Activated T-cell treated with anti-CD3 and anti-CD28 coated beads, Interleukin-2, amount 50 U/mL, for 4 hours (primary cell): Measurements from ENCODE around the gene IVD. TPM values are rescaled to one million over a fixed set of nuclear protein-coding genes. Genes with fewer than 3 reads are reported as not detected.

Source experiments
- ATAC-seq, 2 donors: fragments of 200-7000 bp; cut with Tn5 transposase; one replicate each; pipeline ENCODE4 v1.10.0; 2021
- DNase-seq: peaks from one replicate; pipeline ENCODE4 v3.0.0-alpha.2; 2020
- H3K27me3 Mint-ChIP-seq: one replicate; pipeline ENCODE4 v1.8.0; 2021; ENCODE audit warnings: low read depth, mixed read lengths
- H3K36me3 Mint-ChIP-seq: one replicate; pipeline ENCODE4 v1.8.0; 2022; ENCODE audit warnings: mixed read lengths; ENCODE audit not compliant: insufficient read depth
- H3K4me1 Mint-ChIP-seq: one replicate; pipeline ENCODE4 v1.8.0; 2021; ENCODE audit warnings: low read depth, mixed read lengths
- H3K4me3 Mint-ChIP-seq: one replicate; pipeline ENCODE4 v1.8.0; 2021; ENCODE audit warnings: mild to moderate bottlenecking, moderate library complexity, mixed read lengths
- H3K9me3 Mint-ChIP-seq: one replicate; pipeline ENCODE4 v1.8.0; 2021; ENCODE audit warnings: mixed read lengths
- total RNA-seq, 3 donors: library from RNA; stranded (reverse); gene quantifications; one replicate each; pipeline ENCODE4 v1.2.1, GENCODE V29; 2021

Gene IVD
- total RNA-seq, 3 donors from 2014 or later: 65.2 to 71.4 (median 68.7) TPM

DNA sequence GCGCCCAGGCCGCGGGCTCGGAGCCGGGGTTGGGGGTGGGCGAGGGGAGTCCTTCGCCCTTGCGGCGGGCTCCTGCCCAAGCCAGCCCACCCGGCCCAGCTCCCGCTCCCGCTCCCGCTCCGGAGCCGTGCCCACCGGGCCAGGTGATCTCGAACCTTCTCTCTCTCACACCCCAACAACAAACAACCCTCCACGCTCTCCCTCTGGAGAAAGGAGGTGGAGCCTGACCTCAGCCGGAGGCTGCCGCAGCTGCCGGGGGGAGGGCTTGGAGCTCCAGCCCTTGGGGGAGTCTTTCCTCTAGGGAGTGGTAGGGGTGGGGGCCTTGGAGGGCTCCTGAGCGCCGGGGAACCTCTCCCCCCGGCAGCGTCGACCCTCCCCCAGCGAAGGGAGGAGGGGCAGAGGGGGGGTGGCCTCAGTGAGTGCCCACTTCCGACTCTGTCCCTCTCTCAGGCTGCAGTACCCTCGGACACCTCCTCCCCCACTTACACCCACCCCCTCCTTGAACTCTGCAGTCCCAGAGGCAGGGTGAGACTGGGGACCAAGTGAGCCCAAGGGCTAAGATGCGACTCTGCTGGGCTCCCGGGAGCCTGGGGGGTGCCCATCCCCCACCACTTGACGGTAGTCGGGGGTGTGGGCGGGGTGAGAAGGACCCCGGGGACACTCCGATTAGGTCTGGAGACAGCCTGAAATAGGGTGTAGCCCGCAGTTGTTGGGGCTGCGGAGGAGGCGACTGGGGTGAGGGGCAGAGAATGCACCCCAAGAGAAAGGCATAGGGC, 30.7 kb downstream of the IVD start:
- Mint-ChIP-seq H3K9me3 (no peaks in the 10 kb centered on the region), H3K4me3 (peak overlapping the region; percentile 65)
- DNase-seq: no peak

GRCh38 chr15:40436892-40437751, 31.5 kb downstream of the IVD start:
- Mint-ChIP-seq H3K4me1 (peaks cover 32% of the 10 kb centered on the region), H3K4me3 (peak overlapping the region; percentile 65), H3K9me3 (no peaks in the 10 kb centered on the region), H3K27me3 (peaks cover 30% of the 10 kb centered on the region), H3K36me3 (no peaks in the 10 kb centered on the region)
- ATAC-seq (no peak), DNase-seq (no peak)

More for the DNA sequence above, 30.7 kb downstream of the IVD start:
- no peak for ATAC-seq
- Mint-ChIP-seq H3K36me3 (no peaks in the 10 kb centered on the region), H3K27me3 (peaks cover 30% of the 10 kb centered on the region), H3K4me1 (peaks cover 32% of the 10 kb centered on the region)

DNA sequence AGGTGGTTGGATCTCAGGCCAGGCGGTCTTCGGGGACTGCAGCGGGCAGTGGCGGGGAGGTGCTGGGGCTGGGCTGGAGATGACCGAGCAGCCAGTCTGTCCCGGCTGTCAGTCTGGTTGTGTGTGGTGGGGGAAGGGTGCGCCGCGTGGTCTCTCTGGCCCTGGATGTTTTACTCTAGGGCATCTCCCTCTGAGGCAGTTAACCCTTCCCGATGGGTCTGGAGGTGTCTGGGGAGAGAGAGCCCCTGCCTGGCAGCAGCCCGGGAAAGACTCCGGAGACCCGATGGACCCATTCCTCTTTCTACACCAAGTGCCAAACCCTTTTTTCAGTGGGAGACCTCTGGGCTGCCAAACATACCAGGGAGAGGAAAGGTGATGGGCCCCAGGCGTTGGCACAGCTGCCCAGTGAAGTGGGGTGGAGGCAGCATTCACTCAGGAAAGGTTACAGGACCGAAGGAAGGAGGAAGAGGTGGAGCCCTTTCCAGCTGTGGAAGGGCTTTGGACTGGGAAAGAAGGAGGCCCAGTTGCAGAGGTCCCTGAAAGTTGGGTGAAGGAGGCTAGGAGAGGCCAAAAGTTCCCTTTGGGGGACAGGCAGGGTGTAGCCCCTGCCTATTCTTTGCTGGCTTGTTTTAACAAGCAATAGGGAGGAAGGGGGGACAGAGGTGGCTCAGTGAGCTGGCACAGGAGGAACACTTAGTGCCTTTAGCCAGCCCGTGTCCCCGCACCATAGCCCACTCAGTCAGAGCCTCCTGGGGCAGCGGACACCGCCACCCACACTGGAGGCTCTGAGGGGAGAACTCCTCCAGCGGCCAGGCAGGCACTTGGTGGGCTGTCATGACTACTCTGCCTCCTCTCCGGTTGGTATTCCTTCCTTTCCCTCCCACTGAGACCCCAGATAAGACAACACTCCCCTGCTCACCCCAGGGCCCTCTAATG, 32.4 kb downstream of the IVD start:
- Mint-ChIP-seq H3K27me3 (peaks cover 30% of the 10 kb centered on the region), H3K9me3 (no peaks in the 10 kb centered on the region), H3K4me1 (peaks cover 40% of the 10 kb centered on the region), H3K36me3 (no peaks in the 10 kb centered on the region), H3K4me3 (peak overlapping the region; percentile 8)
- ATAC-seq (no peak), DNase-seq (no peak)

DNA sequence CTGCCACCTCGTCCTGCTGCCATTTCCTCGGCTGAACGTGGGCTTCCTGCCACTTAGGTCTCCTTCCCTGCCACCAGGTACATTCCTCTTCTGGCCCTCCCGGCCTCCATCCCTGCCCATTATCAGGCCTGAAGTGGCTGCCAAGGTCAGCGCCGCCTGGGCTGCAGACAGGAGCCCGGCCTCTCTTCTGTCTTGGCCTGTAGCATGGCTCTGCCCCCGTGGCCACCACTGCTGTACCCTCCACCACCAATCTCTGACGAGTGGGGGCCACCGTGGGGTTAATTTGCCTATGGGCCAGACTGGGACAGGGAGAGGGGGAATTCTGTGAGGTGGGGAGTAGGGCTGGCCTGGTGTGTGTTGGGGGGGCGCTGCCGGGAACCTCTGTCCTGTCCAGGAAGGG, 33.1 kb downstream of the IVD start:
- Mint-ChIP-seq H3K4me1 (peaks cover 47% of the 10 kb centered on the region), H3K9me3 (no peaks in the 10 kb centered on the region), H3K4me3 (no peak overlapping the region), H3K27me3 (peaks cover 30% of the 10 kb centered on the region), H3K36me3 (no peaks in the 10 kb centered on the region)
- ATAC-seq (no peak), DNase-seq (no peak)

DNA sequence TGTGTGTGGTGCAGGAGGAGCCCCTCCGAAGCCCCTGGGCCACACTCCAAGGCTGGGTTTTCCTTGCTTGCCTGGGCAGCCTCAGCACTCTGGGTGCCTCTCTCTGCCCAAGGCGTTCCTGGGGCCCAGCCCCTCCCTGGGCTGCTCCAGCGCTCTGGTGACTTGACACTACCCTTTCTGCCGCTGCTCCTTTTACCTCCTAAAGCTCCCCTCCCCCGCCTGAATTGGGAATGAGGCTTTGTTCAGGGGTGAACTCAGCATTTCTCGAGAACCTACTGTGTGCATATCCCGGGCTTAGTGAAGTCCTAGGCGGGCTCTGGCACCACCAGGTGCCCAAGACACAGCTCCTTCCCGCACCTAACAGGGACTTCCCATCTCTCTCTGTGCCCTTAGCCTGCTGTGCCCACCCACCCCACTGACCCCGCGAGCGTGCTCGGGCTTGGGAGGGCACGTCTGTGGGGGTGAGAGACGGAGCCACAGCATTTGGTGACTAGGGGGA, 33.9 kb downstream of the IVD start:
- ATAC-seq: no peak
- Mint-ChIP-seq H3K9me3 (no peaks in the 10 kb centered on the region), H3K36me3 (no peaks in the 10 kb centered on the region), H3K4me3 (peak overlapping the region; percentile 83), H3K4me1 (peaks cover 55% of the 10 kb centered on the region), H3K27me3 (peaks cover 30% of the 10 kb centered on the region)
- no peak for DNase-seq

- no peak for ATAC-seq
- Mint-ChIP-seq H3K4me1 (peaks cover 59% of the 10 kb centered on the region), H3K4me3 (peak overlapping the region; percentile 83), H3K27me3 (peaks cover 30% of the 10 kb centered on the region), H3K9me3 (no peaks in the 10 kb centered on the region), H3K36me3 (no peaks in the 10 kb centered on the region)
- DNase-seq: no peak
Measured at GRCh38 chr15:40439960-40440742, 34.6 kb downstream of the IVD start.

DNA sequence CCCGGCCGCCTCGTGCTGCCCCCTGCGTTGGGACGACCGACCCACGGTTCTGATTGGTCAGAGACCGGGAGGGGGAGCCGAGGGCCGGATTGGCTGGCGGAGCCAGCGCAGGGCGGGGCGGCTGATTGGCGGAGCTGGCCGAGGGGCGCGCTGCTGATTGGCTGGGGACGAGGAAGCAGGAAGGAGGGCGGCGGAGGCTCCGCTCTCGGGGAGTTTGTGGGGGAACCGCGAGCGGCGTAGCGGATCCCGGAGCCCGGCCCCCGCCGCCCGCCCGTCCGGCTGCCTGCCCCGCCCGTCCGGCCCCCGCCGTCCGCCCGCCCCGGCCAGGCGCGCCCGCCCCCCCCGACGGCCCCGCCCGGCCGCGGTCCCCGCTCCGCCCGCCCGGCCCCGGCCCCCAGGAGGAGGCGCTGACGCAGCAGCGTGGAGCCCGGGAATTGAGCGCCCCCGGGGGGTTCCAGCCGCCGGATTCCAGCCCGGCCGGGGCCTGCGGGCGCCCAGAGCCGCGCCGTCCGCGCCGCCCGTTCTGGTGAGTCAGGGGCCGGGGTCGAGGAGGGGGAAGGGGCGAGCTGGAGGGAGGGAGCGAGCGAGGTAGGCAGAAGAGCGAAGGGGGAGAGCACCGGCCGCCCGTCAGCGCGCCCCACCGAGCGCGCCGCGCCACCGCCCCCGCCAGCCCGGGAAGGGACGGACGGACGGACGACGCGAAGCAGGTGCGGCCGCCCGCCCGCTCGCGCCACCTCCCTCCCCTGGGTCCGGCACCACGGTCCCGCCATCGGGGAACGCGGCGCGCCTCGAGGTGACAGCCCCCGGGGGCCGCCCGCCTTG, 35.4 kb downstream of the IVD start, which contains the start of gene BAHD1:
Gene BAHD1, plus strand, starts transcription at position 211 of the 822 bp plus-strand sequence. CDS start 17,512 bp downstream, outside the sequence.
- ATAC-seq (peak; percentile 88 to 90), DNase-seq (peak; percentile 95)
- Mint-ChIP-seq H3K27me3 (peaks cover 26% of the 10 kb centered on the region), H3K36me3 (no peaks in the 10 kb centered on the region), H3K4me1 (peaks cover 60% of the 10 kb centered on the region), H3K9me3 (no peaks in the 10 kb centered on the region), H3K4me3 (peak within 1 kb of the TSS; percentile 88)

GRCh38 chr15:40441565-40442531, 36.3 kb downstream of the IVD start:
- no peak for DNase-seq
- Mint-ChIP-seq H3K9me3 (no peaks in the 10 kb centered on the region), H3K27me3 (peaks cover 22% of the 10 kb centered on the region), H3K4me1 (peaks cover 59% of the 10 kb centered on the region), H3K36me3 (no peaks in the 10 kb centered on the region), H3K4me3 (peak overlapping the region; percentile 88)
- ATAC-seq: peak; percentile 5 to 8

DNA sequence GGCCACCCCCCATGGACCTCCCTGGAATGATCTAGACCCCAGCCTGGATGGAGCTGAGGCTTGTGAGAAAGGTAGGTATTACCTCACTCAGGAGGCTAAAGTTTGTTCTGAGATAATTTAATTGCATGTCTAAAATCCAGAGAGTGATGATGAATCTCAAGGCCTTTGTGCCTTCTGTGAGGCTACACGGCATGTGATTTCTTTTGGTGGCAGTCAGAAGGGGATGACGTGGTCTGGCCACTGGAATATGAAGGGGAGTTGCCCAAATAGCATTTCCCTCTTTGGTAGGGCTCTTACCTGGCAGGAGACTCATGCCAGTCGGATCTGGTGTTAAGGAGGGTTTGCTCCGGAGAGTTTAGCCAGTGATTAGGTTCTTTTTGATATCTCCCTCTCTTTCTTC, 37.7 kb downstream of the IVD start:
- H3K4me3 Mint-ChIP-seq: peak overlapping the region; percentile 88
- no peaks in the 10 kb centered on the region for H3K9me3 Mint-ChIP-seq
- ATAC-seq: no peak
- DNase-seq: no peak
- H3K27me3 Mint-ChIP-seq: peaks cover 10% of the 10 kb centered on the region
- peaks cover 54% of the 10 kb centered on the region for H3K4me1 Mint-ChIP-seq
- H3K36me3 Mint-ChIP-seq: no peaks in the 10 kb centered on the region

- Mint-ChIP-seq H3K4me3 (peak overlapping the region; percentile 64), H3K9me3 (no peaks in the 10 kb centered on the region), H3K36me3 (no peaks in the 10 kb centered on the region), H3K4me1 (peaks cover 55% of the 10 kb centered on the region), H3K27me3 (peaks cover 4% of the 10 kb centered on the region)
- DNase-seq (no peak), ATAC-seq (no peak)
Measured at GRCh38 chr15:40443846-40444245, 38.3 kb downstream of the IVD start.

DNA sequence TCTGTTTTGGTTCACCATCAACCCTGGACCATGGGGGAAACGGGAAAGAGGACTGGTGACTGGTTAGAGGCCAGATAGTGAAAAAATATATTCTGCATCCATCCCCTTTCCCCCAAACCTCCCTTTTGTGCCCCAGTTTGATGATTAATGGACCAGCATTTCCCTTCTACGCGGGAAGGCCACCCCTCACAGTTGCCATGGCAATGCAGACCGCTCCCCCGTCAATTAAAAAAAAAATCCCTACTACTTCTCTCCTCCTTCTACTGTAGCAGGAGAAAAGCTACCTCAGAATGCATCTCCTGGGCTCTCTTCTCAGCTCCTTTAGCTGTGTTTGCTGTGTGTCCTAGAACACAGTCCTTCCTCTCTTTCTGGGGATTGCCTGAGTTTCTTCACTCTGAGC, 39.1 kb downstream of the IVD start:
- Mint-ChIP-seq H3K4me3 (no peak overlapping the region), H3K27me3 (no peaks in the 10 kb centered on the region), H3K36me3 (peaks cover 3% of the 10 kb centered on the region), H3K9me3 (no peaks in the 10 kb centered on the region), H3K4me1 (peaks cover 58% of the 10 kb centered on the region)
- ATAC-seq (no peak), DNase-seq (no peak)
